NCI-H1105 (cell line): Measurements from ENCODE around the gene DMRTA2.
A peak's percentile ranks its signal among the peaks of the same experiment; 100 is the strongest.

Source experiments
- DNase-seq: peaks from one replicate; lab custom pipeline; 2025; lab: John Stamatoyannopoulos, UW

Gene DMRTA2

GRCh38 chr1:50422946-50423669, at the start of gene DMRTA2:
DMRTA2 (minus strand) TSS chr1:50423443; CDS start chr1:50421536, 1,907 bp downstream.
- peak; percentile 91 for DNase-seq

GRCh38 chr1:50471967-50472366, 48.7 kb upstream of the DMRTA2 start:
- DNase-seq, result no peak

- DNase-seq, result no peak
Measured at GRCh38 chr1:50462964-50463363, 39.7 kb upstream of the DMRTA2 start.

- no peak for DNase-seq
Measured at GRCh38 chr1:50458507-50458906, 35.3 kb upstream of the DMRTA2 start.

GRCh38 chr1:50454911-50455310, 31.7 kb upstream of the DMRTA2 start:
- DNase-seq, result no peak

- DNase-seq, result peak; percentile 4
Measured at GRCh38 chr1:50453266-50453665, 30.0 kb upstream of the DMRTA2 start.

- DNase-seq, result no peak
Measured at GRCh38 chr1:50452700-50453099, 29.5 kb upstream of the DMRTA2 start.

- DNase-seq, result no peak
Measured at GRCh38 chr1:50450861-50451653, 27.8 kb upstream of the DMRTA2 start.

GRCh38 chr1:50447961-50448360, 24.7 kb upstream of the DMRTA2 start:
- DNase-seq, result no peak

- DNase-seq, result no peak
Measured at GRCh38 chr1:50441183-50441582, 17.9 kb upstream of the DMRTA2 start.

- DNase-seq, result no peak
Measured at GRCh38 chr1:50438945-50439344, 15.7 kb upstream of the DMRTA2 start.

GRCh38 chr1:50436489-50436888, 13.2 kb upstream of the DMRTA2 start:
- DNase-seq, result no peak

- no peak for DNase-seq
Measured at GRCh38 chr1:50430010-50430405, 6.8 kb upstream of the DMRTA2 start.

- no peak for DNase-seq
Measured at GRCh38 chr1:50427818-50428779, 4.9 kb upstream of the DMRTA2 start.

- no peak for DNase-seq
Measured at GRCh38 chr1:50427086-50427817, 4.0 kb upstream of the DMRTA2 start.

- no peak for DNase-seq
Measured at GRCh38 chr1:50426702-50427085, 3.5 kb upstream of the DMRTA2 start.

- no peak for DNase-seq
Measured at GRCh38 chr1:50426108-50426700, 3.0 kb upstream of the DMRTA2 start.

GRCh38 chr1:50425376-50426107, 2.3 kb upstream of the DMRTA2 start:
- DNase-seq, result no peak

- DNase-seq, result no peak
Measured at GRCh38 chr1:50424884-50425375, 1.7 kb upstream of the DMRTA2 start.
